Suprapubic skin (tissue), 4 donors: Measurements from ENCODE around the gene SIGLEC9. TPM values are rescaled to one million over a fixed set of nuclear protein-coding genes. Genes with fewer than 3 reads are reported as not detected.
A peak's percentile ranks its signal among the peaks of the same experiment; 100 is the strongest.

Source experiments
- DNase-seq, 2 donors: peaks; one replicate each; pipeline ENCODE4 v3.0.0-alpha.2; 2019; ENCODE audit warnings: low spot score in 2 of 2
- H3K27ac ChIP-seq: fragments of 200-600 bp; sonication (generic); one replicate; pipeline ENCODE4 v1.5.1; 2019
- H3K27me3 ChIP-seq: fragments of 200-600 bp; sonication (generic); one replicate; pipeline ENCODE4 v1.5.1; 2019
- H3K36me3 ChIP-seq: fragments of 200-600 bp; sonication (generic); one replicate; pipeline ENCODE4 v1.5.1; 2019
- H3K4me1 ChIP-seq: fragments of 200-600 bp; sonication (generic); one replicate; pipeline ENCODE4 v1.5.1; 2019
- H3K4me3 ChIP-seq: fragments of 200-600 bp; sonication (generic); one replicate; pipeline ENCODE4 v1.5.1; 2019; ENCODE audit warnings: mild to moderate bottlenecking
- H3K9me3 ChIP-seq: fragments of 200-600 bp; sonication (generic); one replicate; pipeline ENCODE4 v1.5.1; 2019
- EP300 ChIP-seq: sonication (generic); formaldehyde crosslinking; IDR thresholded peaks from one replicate; pipeline ENCODE4 v1.6.1; 2017; ENCODE audit warnings: antibody characterized with exemption
- POLR2A ChIP-seq, 2 donors: fragments of 450-650 bp; IDR thresholded peaks; one replicate each; pipeline ENCODE4 v1.6.1; 2017; ENCODE audit warnings: antibody characterized with exemption in 2 of 2, mild to moderate bottlenecking in 2 of 2, moderate library complexity in 2 of 2
- POLR2AphosphoS5 ChIP-seq, 3 donors: sonication (generic); formaldehyde crosslinking; IDR thresholded peaks; one replicate each; pipeline ENCODE4 v1.6.1; 2017; ENCODE audit warnings: antibody characterized with exemption in 3 of 3
- WGBS: methylation state at CpG from one replicate; pipeline ENCODE4 v1.1.5; 2018; 5-methylcytosine and 5-hydroxymethylcytosine counted together
- total RNA-seq, 4 donors: library from RNA; depleted of rRNA; stranded (reverse); fragments of >200 nt; gene quantifications; one replicate each; pipeline ENCODE4 v1.1.0, GENCODE V29; 2016
- TF ChIP-seq, protein P1 (sequence below), 2 donors: fragments of 200-600 bp in 1 of 2; fragments of 450-650 bp in 1 of 2; sonication (generic) in 1 of 2; IDR thresholded peaks; one replicate each; pipeline ENCODE4 v1.5.1; 2016 to 2019; ENCODE audit warnings: antibody characterized with exemption in 2 of 2, mild to moderate bottlenecking in 1 of 2, moderate library complexity in 1 of 2

Gene SIGLEC9
- total RNA-seq, 4 donors from 2014 or later: 0.68 to 1.3 (median 0.83) TPM; not detected in 1

DNA sequence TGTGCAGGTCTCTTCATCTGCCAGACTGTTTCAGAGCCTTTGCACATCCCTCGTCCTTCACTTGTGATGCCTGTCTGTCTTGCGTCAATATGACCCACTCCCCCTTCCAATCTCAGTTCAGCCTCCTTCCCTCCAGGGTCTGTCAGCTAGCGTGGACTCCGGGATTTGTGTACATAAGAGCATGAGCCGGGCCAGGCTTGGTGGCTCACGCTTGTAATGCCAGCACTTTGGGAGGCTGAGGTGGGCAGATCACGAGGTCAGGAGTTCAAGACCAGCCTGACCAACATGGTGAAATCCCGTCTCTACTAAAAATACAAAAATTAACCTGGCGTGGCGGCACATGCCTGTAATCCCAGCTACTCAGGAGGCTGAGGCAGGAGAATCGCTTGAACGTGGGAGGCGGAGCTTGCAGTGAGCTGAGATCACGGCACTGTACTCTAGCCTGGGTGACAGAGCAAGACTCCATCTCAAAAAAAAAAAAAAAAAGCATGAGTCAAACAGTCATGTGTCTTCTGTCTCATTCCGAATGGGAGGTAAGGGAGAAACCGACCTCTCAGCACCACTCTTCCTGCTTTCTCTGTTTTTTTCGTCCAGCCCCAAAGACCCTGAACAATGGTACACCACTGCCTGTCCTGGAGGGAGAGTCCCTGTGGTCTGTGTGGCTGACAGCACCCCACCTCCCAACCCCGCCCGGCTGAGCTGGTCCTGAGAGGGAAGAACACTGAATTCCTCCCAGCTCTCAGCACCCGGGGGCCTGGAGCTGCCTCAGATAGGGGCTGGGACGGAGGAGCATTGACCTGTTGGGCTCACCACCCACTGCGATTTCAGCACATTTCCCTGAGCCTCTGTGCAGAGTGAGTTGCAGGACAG, 2.4 kb upstream of the SIGLEC9 start:
- peaks cover 10% of the 10 kb centered on the region for H3K27me3 ChIP-seq
- WGBS: 70% methylated on average over 21 of the region's 22 CpGs
- H3K36me3 ChIP-seq: no peaks in the 10 kb centered on the region
- TF ChIP-seq POLR2A (IDR thresholded peaks at IDR 0.05) (no peak), POLR2AphosphoS5 (IDR thresholded peaks at IDR 0.05) (no peak)
- TF ChIP-seq, protein P1, sequence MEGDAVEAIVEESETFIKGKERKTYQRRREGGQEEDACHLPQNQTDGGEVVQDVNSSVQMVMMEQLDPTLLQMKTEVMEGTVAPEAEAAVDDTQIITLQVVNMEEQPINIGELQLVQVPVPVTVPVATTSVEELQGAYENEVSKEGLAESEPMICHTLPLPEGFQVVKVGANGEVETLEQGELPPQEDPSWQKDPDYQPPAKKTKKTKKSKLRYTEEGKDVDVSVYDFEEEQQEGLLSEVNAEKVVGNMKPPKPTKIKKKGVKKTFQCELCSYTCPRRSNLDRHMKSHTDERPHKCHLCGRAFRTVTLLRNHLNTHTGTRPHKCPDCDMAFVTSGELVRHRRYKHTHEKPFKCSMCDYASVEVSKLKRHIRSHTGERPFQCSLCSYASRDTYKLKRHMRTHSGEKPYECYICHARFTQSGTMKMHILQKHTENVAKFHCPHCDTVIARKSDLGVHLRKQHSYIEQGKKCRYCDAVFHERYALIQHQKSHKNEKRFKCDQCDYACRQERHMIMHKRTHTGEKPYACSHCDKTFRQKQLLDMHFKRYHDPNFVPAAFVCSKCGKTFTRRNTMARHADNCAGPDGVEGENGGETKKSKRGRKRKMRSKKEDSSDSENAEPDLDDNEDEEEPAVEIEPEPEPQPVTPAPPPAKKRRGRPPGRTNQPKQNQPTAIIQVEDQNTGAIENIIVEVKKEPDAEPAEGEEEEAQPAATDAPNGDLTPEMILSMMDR (IDR thresholded peaks at IDR 0.05): no peak
- no peak for DNase-seq
- H3K4me3 ChIP-seq: no peak overlapping the region
- peak overlapping the region; percentile 26 for H3K27ac ChIP-seq
- peaks cover 3% of the 10 kb centered on the region for H3K4me1 ChIP-seq
- H3K9me3 ChIP-seq: no peaks in the 10 kb centered on the region

DNA sequence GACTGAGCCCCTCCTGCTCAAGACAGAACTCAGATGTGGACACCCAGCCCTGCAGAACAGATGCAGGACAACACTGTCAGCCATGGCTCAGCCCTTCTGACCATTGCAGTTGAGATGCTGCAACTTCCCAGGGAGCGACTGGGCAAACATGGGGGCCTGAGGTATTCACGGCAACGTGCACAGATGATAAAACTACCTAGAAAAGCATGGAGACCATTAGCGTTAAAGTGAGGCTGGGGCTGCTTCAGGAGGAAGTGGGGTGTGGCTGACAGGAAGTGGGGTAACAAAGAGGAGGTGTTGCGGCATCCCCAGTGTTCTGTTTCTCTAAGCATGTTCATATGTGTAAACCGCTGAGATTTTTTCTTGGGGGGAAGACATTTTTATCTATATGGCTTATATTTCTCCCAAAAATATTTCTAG, 1.3 kb upstream of the SIGLEC9 start:
- 70% methylated on average over 6 of the region's 6 CpGs for WGBS

DNA sequence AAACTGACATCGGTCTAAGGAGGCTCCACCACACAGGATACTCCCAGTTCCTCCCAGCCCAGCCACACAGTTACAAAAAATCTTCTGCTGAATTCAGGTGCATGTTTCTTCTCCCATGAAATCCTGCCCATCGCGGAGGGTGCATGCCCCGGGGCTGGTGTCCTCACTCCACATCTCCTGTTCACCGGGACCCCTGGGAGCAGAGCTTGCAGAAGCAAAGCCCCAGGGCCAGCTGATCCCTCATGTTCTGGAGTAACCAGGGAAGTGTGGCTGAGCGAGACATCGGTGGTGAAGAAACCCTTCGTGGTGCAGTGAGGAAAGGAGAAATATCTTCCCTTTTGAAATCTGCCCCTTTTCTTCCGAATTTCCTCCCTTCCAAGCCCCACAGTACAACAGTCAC, 904 bp upstream of the SIGLEC9 start:
- TF ChIP-seq, protein P1 (IDR thresholded peaks at IDR 0.05): no peak
- TF ChIP-seq POLR2A (IDR thresholded peaks at IDR 0.05) (no peak), EP300 (no peak), POLR2AphosphoS5 (IDR thresholded peaks at IDR 0.05) (no peak)
- Histone ChIP-seq H3K27me3 (peaks cover 10% of the 10 kb centered on the region), H3K4me3 (no peak overlapping the region), H3K27ac (peak overlapping the region; percentile 32), H3K9me3 (no peaks in the 10 kb centered on the region), H3K4me1 (peaks cover 4% of the 10 kb centered on the region), H3K36me3 (no peaks in the 10 kb centered on the region)
- no peak for DNase-seq
- WGBS: 64% methylated on average over 9 of the region's 9 CpGs

More for the DNA sequence above, 1.3 kb upstream of the SIGLEC9 start:
- Histone ChIP-seq H3K36me3 (no peaks in the 10 kb centered on the region), H3K4me1 (peaks cover 3% of the 10 kb centered on the region), H3K9me3 (no peaks in the 10 kb centered on the region), H3K4me3 (no peak overlapping the region), H3K27ac (peak overlapping the region; percentile 26), H3K27me3 (peaks cover 10% of the 10 kb centered on the region)
- TF ChIP-seq POLR2A (IDR thresholded peaks at IDR 0.05): no peak
- no peak for TF ChIP-seq EP300
- TF ChIP-seq POLR2AphosphoS5 (IDR thresholded peaks at IDR 0.05): no peak
- TF ChIP-seq, protein P1 (IDR thresholded peaks at IDR 0.05): no peak
- no peak for DNase-seq

GRCh38 chr19:51124216-51124615, 490 bp upstream of the SIGLEC9 start:
- TF ChIP-seq POLR2A (IDR thresholded peaks at IDR 0.05) (no peak), POLR2AphosphoS5 (IDR thresholded peaks at IDR 0.05) (no peak), EP300 (no peak)
- TF ChIP-seq, protein P1 (IDR thresholded peaks at IDR 0.05): no peak
- 75% methylated on average over 9 of the region's 9 CpGs for WGBS

DNA sequence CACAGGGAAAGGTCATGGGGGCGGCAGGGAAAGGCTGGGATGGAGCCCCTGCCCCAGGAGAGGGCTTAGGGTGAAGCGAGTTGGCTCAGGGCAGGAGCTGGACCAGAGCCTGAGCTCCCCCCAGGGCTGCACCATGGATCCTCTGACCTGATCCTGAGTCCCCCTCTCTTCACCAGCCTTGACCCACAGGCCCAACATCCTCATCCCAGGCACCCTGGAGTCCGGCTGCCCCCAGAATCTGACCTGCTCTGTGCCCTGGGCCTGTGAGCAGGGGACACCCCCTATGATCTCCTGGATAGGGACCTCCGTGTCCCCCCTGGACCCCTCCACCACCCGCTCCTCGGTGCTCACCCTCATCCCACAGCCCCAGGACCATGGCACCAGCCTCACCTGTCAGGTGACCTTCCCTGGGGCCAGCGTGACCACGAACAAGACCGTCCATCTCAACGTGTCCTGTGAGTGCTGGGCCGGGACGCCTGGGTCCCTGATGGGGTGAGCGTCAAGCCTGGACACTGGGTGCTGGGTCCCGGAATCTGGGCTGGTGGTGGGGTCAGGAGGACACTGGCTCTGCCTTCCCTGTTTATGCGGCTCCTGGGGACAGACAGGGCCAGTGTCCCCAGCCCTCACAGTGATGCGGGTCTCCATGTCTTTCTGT, 842 bp downstream of the SIGLEC9 start:
- peaks cover 23% of the 10 kb centered on the region for H3K27me3 ChIP-seq
- no peak overlapping the region for H3K27ac ChIP-seq
- no peaks in the 10 kb centered on the region for H3K9me3 ChIP-seq
- peak; percentile 41 to 74 for DNase-seq
- WGBS: 92% methylated on average over 4 of the region's 16 CpGs
- H3K4me3 ChIP-seq: peak overlapping the region; percentile 25
- peaks cover 9% of the 10 kb centered on the region for H3K4me1 ChIP-seq
- H3K36me3 ChIP-seq: no peaks in the 10 kb centered on the region
- TF ChIP-seq EP300: no peak

More at GRCh38 chr19:51124216-51124615, 490 bp upstream of the SIGLEC9 start:
- Histone ChIP-seq H3K27ac (peak overlapping the region; percentile 32), H3K36me3 (no peaks in the 10 kb centered on the region), H3K4me3 (no peak overlapping the region), H3K27me3 (peaks cover 10% of the 10 kb centered on the region), H3K4me1 (peaks cover 8% of the 10 kb centered on the region), H3K9me3 (no peaks in the 10 kb centered on the region)
- no peak for DNase-seq
